ENCODE results near the gene ABAT.
"Not testable (repeated sequence)": the region's sequence is repeated elsewhere in the genome, so short reads cannot be mapped to it uniquely, and the experiment has no call there.

The ABAT gene

GRCh38 chr16:8678068-8678927 lies 3.9 kb downstream of the ABAT start:
- in situ Hi-C loops (cut with MboI; ENCODE audit: low sequenced_read_pairs): no loop called here

GRCh38 chr16:8679151-8679550 lies 4.7 kb downstream of the ABAT start:
- in situ Hi-C loops (cut with MboI; ENCODE audit: low sequenced_read_pairs): no loop called here

GRCh38 chr16:8682551-8683259 lies 8.3 kb downstream of the ABAT start:
- in situ Hi-C loops (cut with MboI; ENCODE audit: low sequenced_read_pairs): no loop called here

GRCh38 chr16:8683640-8684039 lies 9.2 kb downstream of the ABAT start:
- in situ Hi-C loops (cut with MboI; ENCODE audit: low sequenced_read_pairs): no loop called here

- in situ Hi-C loops (cut with MboI; ENCODE audit: low sequenced_read_pairs): no loop called here
Observed at GRCh38 chr16:8685617-8686016, 11.2 kb downstream of the ABAT start.

GRCh38 chr16:8686031-8686621 lies 11.7 kb downstream of the ABAT start:
- in situ Hi-C loops (cut with MboI; ENCODE audit: low sequenced_read_pairs): no loop called here

- in situ Hi-C loops (cut with MboI; ENCODE audit: low sequenced_read_pairs): no loop called here
Observed at GRCh38 chr16:8686879-8687278, 12.5 kb downstream of the ABAT start.

- in situ Hi-C loops (cut with MboI; ENCODE audit: low sequenced_read_pairs): no loop called here
Observed at GRCh38 chr16:8689686-8690085, 15.3 kb downstream of the ABAT start.

- in situ Hi-C loops (cut with MboI; ENCODE audit: low sequenced_read_pairs): no loop called here
Observed at GRCh38 chr16:8691728-8692127, 17.3 kb downstream of the ABAT start.

- in situ Hi-C loops (cut with MboI; ENCODE audit: low sequenced_read_pairs): no loop called here
Observed at GRCh38 chr16:8694795-8695728, 20.6 kb downstream of the ABAT start.

- in situ Hi-C loops (cut with MboI; ENCODE audit: low sequenced_read_pairs): no loop called here
Observed at GRCh38 chr16:8696880-8697279, 22.5 kb downstream of the ABAT start.

GRCh38 chr16:8697965-8698364 lies 23.5 kb downstream of the ABAT start:
- in situ Hi-C loops (cut with MboI; ENCODE audit: low sequenced_read_pairs): no loop called here

GRCh38 chr16:8703693-8704092 lies 29.3 kb downstream of the ABAT start:
- in situ Hi-C loops (cut with MboI; ENCODE audit: low sequenced_read_pairs): no loop called here

- in situ Hi-C loops (cut with MboI; ENCODE audit: low sequenced_read_pairs): no loop called here
Observed at GRCh38 chr16:8704098-8704497, 29.7 kb downstream of the ABAT start.

GRCh38 chr16:8705100-8705822 lies 30.8 kb downstream of the ABAT start:
- in situ Hi-C loops (cut with MboI; ENCODE audit: low sequenced_read_pairs): not testable (repeated sequence)

GRCh38 chr16:8708536-8708935 lies 34.1 kb downstream of the ABAT start:
- in situ Hi-C loops (cut with MboI; ENCODE audit: low sequenced_read_pairs): no loop called here

- in situ Hi-C loops (cut with MboI; ENCODE audit: low sequenced_read_pairs): no loop called here
Observed at GRCh38 chr16:8712589-8713361, 38.4 kb downstream of the ABAT start.

GRCh38 chr16:8713635-8714172 lies 39.3 kb downstream of the ABAT start:
- in situ Hi-C loops (cut with MboI; ENCODE audit: low sequenced_read_pairs): no loop called here

GRCh38 chr16:8714174-8714573 lies 39.8 kb downstream of the ABAT start:
- in situ Hi-C loops (cut with MboI; ENCODE audit: low sequenced_read_pairs): no loop called here
